ENCODE measurements around the gene FHIP1A. TPM values are rescaled to one million over a fixed set of nuclear protein-coding genes. Genes with fewer than 3 reads are reported as not detected.

FHIP1A gene
- total and polyA plus RNA-seq, 2 donors (not counting 3 experiments of a cell fraction or from before 2014, with no cell fraction given) = 0.19 to 0.58 TPM

DNA sequence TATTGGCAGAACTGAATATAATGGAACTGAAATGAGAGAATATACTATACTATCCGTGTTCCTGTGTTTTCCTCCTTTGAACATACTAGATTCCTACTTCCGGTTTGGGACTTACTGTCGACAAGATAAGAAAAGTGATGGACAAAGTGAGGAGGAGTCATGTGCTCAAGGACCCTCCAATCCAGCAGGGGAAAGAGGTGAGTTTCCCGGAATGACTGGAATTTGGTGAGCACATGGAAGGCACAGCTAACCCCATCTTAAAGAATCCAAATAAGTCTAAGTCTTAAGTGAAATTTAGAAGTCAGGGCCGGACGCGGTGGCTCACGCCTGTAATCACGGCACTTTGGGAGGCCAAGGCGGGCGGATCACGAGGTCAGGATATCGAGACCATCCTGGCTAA lies 47.0 kb upstream of the FHIP1A start:
- H3K27me3 ChIP-seq (ENCODE audit: control insufficient read depth in 2 of 2, insufficient read depth in 2 of 2, low read length in 2 of 2) = no peaks in the 10 kb centered on the region
- H3K36me3 ChIP-seq (ENCODE audit: control insufficient read depth in 2 of 2, extremely low read depth in 1 of 2, insufficient read depth in 2 of 2, low read length in 2 of 2) = no peaks in the 10 kb centered on the region
- TF ChIP-seq, protein P1, sequence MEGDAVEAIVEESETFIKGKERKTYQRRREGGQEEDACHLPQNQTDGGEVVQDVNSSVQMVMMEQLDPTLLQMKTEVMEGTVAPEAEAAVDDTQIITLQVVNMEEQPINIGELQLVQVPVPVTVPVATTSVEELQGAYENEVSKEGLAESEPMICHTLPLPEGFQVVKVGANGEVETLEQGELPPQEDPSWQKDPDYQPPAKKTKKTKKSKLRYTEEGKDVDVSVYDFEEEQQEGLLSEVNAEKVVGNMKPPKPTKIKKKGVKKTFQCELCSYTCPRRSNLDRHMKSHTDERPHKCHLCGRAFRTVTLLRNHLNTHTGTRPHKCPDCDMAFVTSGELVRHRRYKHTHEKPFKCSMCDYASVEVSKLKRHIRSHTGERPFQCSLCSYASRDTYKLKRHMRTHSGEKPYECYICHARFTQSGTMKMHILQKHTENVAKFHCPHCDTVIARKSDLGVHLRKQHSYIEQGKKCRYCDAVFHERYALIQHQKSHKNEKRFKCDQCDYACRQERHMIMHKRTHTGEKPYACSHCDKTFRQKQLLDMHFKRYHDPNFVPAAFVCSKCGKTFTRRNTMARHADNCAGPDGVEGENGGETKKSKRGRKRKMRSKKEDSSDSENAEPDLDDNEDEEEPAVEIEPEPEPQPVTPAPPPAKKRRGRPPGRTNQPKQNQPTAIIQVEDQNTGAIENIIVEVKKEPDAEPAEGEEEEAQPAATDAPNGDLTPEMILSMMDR (IDR thresholded peaks at IDR 0.05; ENCODE audit: extremely low read depth in 1 of 2, insufficient read depth in 1 of 2, low read depth in 1 of 2, low read length in 2 of 2) = no peak
- TF ChIP-seq MYC (IDR thresholded peaks at IDR 0.05; ENCODE audit: low read depth, low read length) = no peak
- no peak for TF ChIP-seq POLR2A (IDR thresholded peaks at IDR 0.05; ENCODE audit: low read depth, low read length)
- no peak for TF ChIP-seq FOS (IDR thresholded peaks at IDR 0.05; ENCODE audit: borderline replicate concordance, insufficient read depth, low read length)
- TF ChIP-seq POLR2AphosphoS5 (IDR thresholded peaks at IDR 0.05; ENCODE audit: insufficient read depth, low read depth, low read length) = no peak
- TF ChIP-seq EZH2 (IDR thresholded peaks at IDR 0.05; ENCODE audit: borderline replicate concordance, low read depth, low read length, severe bottlenecking) = no peak
- no peak overlapping the region for H3K27ac ChIP-seq (ENCODE audit: insufficient read depth, low read depth, low read length)
- no peak for FAIRE-seq
- ChIA-PET POLR2A (no interaction called here), CTCF (interaction anchor here (0.9 to 2.6 kb wide), 11 partner anchors 57 to 245 kb away, joined by 3 to 40 read pairs (median 5); partner anchors contain the start of gene PRSS48)
- no peak overlapping the region for H3K4me2 ChIP-seq (ENCODE audit: insufficient read depth, low read length)
- no peaks in the 10 kb centered on the region for H4K20me1 ChIP-seq (replicated peaks; ENCODE audit: control insufficient read depth, extremely low read depth, insufficient read depth, low read length)
- intact Hi-C loops (cut with micrococcal nuclease) (loop anchor here (1.0 to 5.0 kb wide), 7 partner anchors 37 to 245 kb away; partner anchors contain the start of genes PRSS48 and SH3D19), dilution Hi-C loops (cut with MboI; ENCODE audit: extremely low pct_ligation_motif_present, low sequenced_read_pairs) (no loop called here)
- H3K4me3 ChIP-seq (replicated peaks in 1 of 3; ENCODE audit: insufficient read depth in 1 of 3, low read depth in 1 of 3, low read length in 3 of 3) = no peak overlapping the region
- H2AFZ ChIP-seq (ENCODE audit: low read depth, low read length) = peak overlapping the region; percentile 6
- DNase-seq (ENCODE audit: low read depth, low spot score) = no peak
- no peaks in the 10 kb centered on the region for H3K4me1 ChIP-seq (ENCODE audit: control insufficient read depth, extremely low read depth, insufficient read depth, low read length)
- H3K79me2 ChIP-seq (ENCODE audit: control insufficient read depth, insufficient read depth, low read length) = no peaks in the 10 kb centered on the region
- H3K9me1 ChIP-seq (replicated peaks; ENCODE audit: control insufficient read depth, extremely low read depth, insufficient read depth, low read length) = no peaks in the 10 kb centered on the region
- no peaks in the 10 kb centered on the region for H3K9me3 ChIP-seq (replicated peaks; ENCODE audit: control insufficient read depth, insufficient read depth, low read length)
- H3K9ac ChIP-seq (replicated peaks; ENCODE audit: extremely low read depth, insufficient read depth, low read length) = no peak overlapping the region
- no TSS peak for BruUV-seq (replicated peaks)
